K562 (cell line): Measurements from ENCODE around the gene KLK6. TPM values are rescaled to one million over a fixed set of nuclear protein-coding genes. Genes with fewer than 3 reads are reported as not detected.

ENCODE experiments used
- ATAC-seq: fragments of 200-7000 bp; cut with Tn5 transposase; 3 replicates; pipeline ENCODE4 v1.9.1; 2020; ENCODE audit warnings: moderate library complexity
- BruUV-seq: library from RNA; stranded (reverse); fragments of 400-500 nt; replicated peaks from 2 replicates; lab custom pipeline; 2021; lab: Mats Ljungman, UMichigan
- CTCF ChIA-PET: fragments of 300-600 bp; formaldehyde crosslinking; extraction: SDS; loops from one replicate; lab custom pipeline; 2021; ENCODE audit warnings: low intra/inter-chr PET ratio; lab: Yijun Ruan, JAX
- POLR2A ChIA-PET: fragments of 300-600, 350-650 bp; sonication (Branson Sonifier 250); formaldehyde crosslinking; extraction: SDS; loops from one replicate; lab custom pipeline; 2021; ENCODE audit warnings: antibody characterized with exemption, inconsistent platforms; lab: Yijun Ruan, JAX
- DNase-seq, 4 experiments: peaks; one replicate each; pipeline versions ENCODE4 v3.0.0 to v3.0.0-alpha.2; 2011 to 2018; ENCODE audit warnings: low spot score in 3 of 4, mixed read lengths in 3 of 4; ENCODE audit errors: extremely low read depth in 1 of 4
- FAIRE-seq: peaks from 2 replicates; lab custom pipeline; 2011; peaks lifted over from hg19 to GRCh38; lab: Jason Lieb, UNC
- H2AFZ ChIP-seq: 2 replicates; pipeline ENCODE4 v1.6.0; 2011; ENCODE audit warnings: low read depth, low read length, control low read depth, inconsistent platforms
- H3K27ac ChIP-seq: fragments of 200-600 bp; 3 replicates; pipeline ENCODE4 v1.8.0; 2011; ENCODE audit warnings: low read depth, mild to moderate bottlenecking, control low read depth, inconsistent platforms, low read length, moderate library complexity, mixed read lengths; ENCODE audit errors: extremely low read depth
- H3K27me3 ChIP-seq, 2 experiments: fragments of 300-600 bp in 1 of 2; 2 replicates in 1 of 2; 3 replicates in 1 of 2; pipeline versions ENCODE4 v1.6.0 to v1.8.0; 2011; ENCODE audit warnings: inconsistent platforms in 2 of 2, low read length in 2 of 2, mild to moderate bottlenecking in 1 of 2, mixed read lengths in 1 of 2, moderate library complexity in 1 of 2; ENCODE audit not compliant: control insufficient read depth in 2 of 2, insufficient read depth in 2 of 2
- H3K36me3 ChIP-seq: fragments of 300-600 bp; 3 replicates; pipeline ENCODE4 v1.8.0; 2011; ENCODE audit warnings: mild to moderate bottlenecking, low read length, inconsistent platforms; ENCODE audit not compliant: control insufficient read depth, insufficient read depth
- H3K4me1 ChIP-seq, 2 experiments: fragments of 200-600 bp in 1 of 2; replicated peaks in 1 of 2; 2 replicates in 1 of 2; 3 replicates in 1 of 2; pipeline versions ENCODE4 v1.5.1 to v1.8.0; 2011; ENCODE audit warnings: inconsistent platforms in 2 of 2, low read length in 2 of 2, mild to moderate bottlenecking in 1 of 2, mixed read lengths in 1 of 2, moderate library complexity in 1 of 2; ENCODE audit not compliant: control insufficient read depth in 2 of 2, insufficient read depth in 2 of 2
- H3K4me2 ChIP-seq: 2 replicates; pipeline ENCODE4 v1.6.1; 2011; ENCODE audit warnings: low read length, control low read depth, inconsistent platforms, mixed read lengths; ENCODE audit not compliant: insufficient read depth
- H3K4me3 ChIP-seq: fragments of 200-600 bp; sonication (generic), shearing (Covaris generic); 2 replicates; pipeline ENCODE4 v1.5.1; 2016; ENCODE audit warnings: control low read depth, inconsistent platforms
- H3K79me2 ChIP-seq: fragments of 200-600 bp; 3 replicates; pipeline ENCODE4 v1.8.0; 2011; ENCODE audit warnings: low read length, inconsistent platforms; ENCODE audit not compliant: control insufficient read depth, insufficient read depth
- H3K9ac ChIP-seq, 2 experiments: 2 replicates each; pipeline versions ENCODE4 v1.6.0 to v1.6.1; 2011; ENCODE audit warnings: low read depth in 2 of 2, low read length in 2 of 2, control low read depth in 1 of 2, inconsistent platforms in 1 of 2, mild to moderate bottlenecking in 1 of 2, mixed read lengths in 1 of 2; ENCODE audit not compliant: insufficient read depth in 1 of 2
- H3K9me1 ChIP-seq: one replicate; pipeline ENCODE4 v1.6.0; 2011; ENCODE audit warnings: inconsistent platforms, mild to moderate bottlenecking, low read length, moderate library complexity; ENCODE audit not compliant: control insufficient read depth, insufficient read depth
- H3K9me3 ChIP-seq: replicated peaks from 2 replicates; pipeline ENCODE4 v1.5.1; 2011; ENCODE audit warnings: low read depth, low read length, inconsistent platforms; ENCODE audit not compliant: control insufficient read depth, insufficient read depth
- H4K20me1 ChIP-seq: replicated peaks from 2 replicates; pipeline ENCODE4 v1.6.1; 2011; ENCODE audit warnings: low read length, inconsistent platforms, mixed read lengths; ENCODE audit not compliant: control insufficient read depth, insufficient read depth
- ASH1L ChIP-seq: fragments of 450-650 bp; IDR thresholded peaks from 2 replicates; pipeline ENCODE4 v1.6.1; 2018; ENCODE audit warnings: borderline replicate concordance, mild to moderate bottlenecking, low read depth; ENCODE audit not compliant: partially characterized antibody
- ATF6 ChIP-seq: sonication (generic); formaldehyde crosslinking; IDR thresholded peaks from 2 replicates; pipeline ENCODE4 v1.4.0; 2020; ENCODE audit warnings: mild to moderate bottlenecking, missing genetic modification reagents
- XRCC5 ChIP-seq: fragments of 200-400 bp; formaldehyde crosslinking; IDR thresholded peaks from 2 replicates; pipeline ENCODE4 v1.6.1; 2017; ENCODE audit warnings: low read depth, mild to moderate bottlenecking, low read length
- ZNF263 ChIP-seq: sonication (generic); formaldehyde crosslinking; IDR thresholded peaks from 2 replicates; pipeline ENCODE4 v1.8.0; 2022; ENCODE audit warnings: mild to moderate bottlenecking, missing genetic modification reagents, borderline replicate concordance
- ZNF584 ChIP-seq: fragments of 200-800 bp; sonication (Bioruptor generic); IDR thresholded peaks from 2 replicates; pipeline ENCODE4 v1.6.1; 2016; ENCODE audit warnings: low read depth, mild to moderate bottlenecking, missing genetic modification characterization, missing compliant biosample characterization
- WGBS: fragments of 100-300 bp; shearing (Covaris generic); methylation state at CpG from one replicate; pipeline ENCODE4 v1.1.6; 2016; ENCODE audit warnings: low coverage, mixed read lengths; ENCODE audit not compliant: insufficient coverage; ENCODE audit errors: missing lambda C conversion rate; 5-methylcytosine and 5-hydroxymethylcytosine counted together
- in situ Hi-C: fragments of 300-500 bp; cut with MboI; formaldehyde crosslinking; loops from 4 replicates; pipeline ENCODE4 v1.15.0; 2018; ENCODE audit warnings: inconsistent platforms, mixed read lengths
- intact Hi-C: fragments of 100-400 bp; cut with micrococcal nuclease; formaldehyde crosslinking; loops from 2 replicates; pipeline ENCODE4 v1.14.2; 2022
- polyA plus RNA-seq, 8 experiments: library from polyadenylated mRNA; depleted of rRNA in 4 of 8; stranded (reverse) in 5 of 8; unstranded in 3 of 8; fragments of >200 nt; fragmentation: Nextera tagmentation in 2 of 8; fragmentation: Illumina TruSeq in 1 of 8; extraction: Ambion mirVana in 2 of 8; extraction: Trizol in 1 of 8; gene quantifications; 2 replicates each; pipeline versions ENCODE4 v1.2.1 to v1.2.3, GENCODE V29; 2011 to 2014; ENCODE audit warnings: inconsistent platforms in 1 of 8, missing spikeins in 1 of 8
- total RNA-seq, 7 experiments: library from RNA; depleted of rRNA in 6 of 7; stranded (reverse); fragments of >200 nt in 6 of 7; fragmentation: Illumina TruSeq in 2 of 7; extraction: Trizol in 2 of 7; gene quantifications; 2 replicates each; pipeline versions ENCODE4 v1.2.1 to v1.2.3, GENCODE V29; 2011 to 2021; ENCODE audit warnings: low replicate concordance in 1 of 7

Gene KLK6
- total and polyA plus RNA-seq, 9 of the 15 experiments (the other 6 are each of a cell fraction or from before 2014, with no cell fraction given) = not detected

DNA sequence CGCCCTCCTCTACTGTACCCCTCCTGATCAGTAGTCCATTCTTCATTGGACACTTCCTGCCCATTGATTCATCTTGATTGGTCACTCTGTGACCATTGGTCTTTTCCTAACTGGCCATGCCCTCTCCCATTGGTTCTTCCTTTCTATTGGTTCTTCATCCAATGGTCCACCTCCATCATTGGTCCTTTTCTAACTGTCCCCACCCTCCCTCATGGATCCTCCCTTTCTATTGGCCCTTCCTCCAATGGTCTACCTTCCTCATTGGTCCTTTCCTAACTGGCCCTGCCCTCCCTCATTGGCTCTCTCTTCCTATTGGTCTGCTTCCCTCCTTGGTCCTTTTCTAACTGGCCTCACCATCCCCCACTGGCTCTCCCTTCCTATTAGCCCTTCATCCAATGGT is 7.1 kb downstream of the KLK6 start (continued):
- no peak for TF ChIP-seq XRCC5
- peak; percentile 82 for TF ChIP-seq ASH1L
- TF ChIP-seq ZNF584 (CRISPR knock-in tag) = no peak

- no peak overlapping the region for H3K4me3 ChIP-seq
- H3K27me3 ChIP-seq = peaks cover 4 to 29% of the 10 kb centered on the region in 2 experiments; a peak in 4 of 5 replicates
- no peak overlapping the region for H3K27ac ChIP-seq
- ATAC-seq (no peak), DNase-seq (no peak), FAIRE-seq (no peak)
- H3K9me3 ChIP-seq = no peaks in the 10 kb centered on the region
- H3K4me1 ChIP-seq = no peaks in the 10 kb centered on the region
- 0% methylated on average over 6 of the region's 9 CpGs for WGBS
- peak; percentile 94 for TF ChIP-seq ZNF263 (CRISPR knock-in tag)
- no peak for TF ChIP-seq ATF6
- H3K4me2 ChIP-seq = no peak overlapping the region
- in situ Hi-C loops = no loop called here
- no peak overlapping the region for H3K9ac ChIP-seq
- H3K36me3 ChIP-seq = no peaks in the 10 kb centered on the region
- no peaks in the 10 kb centered on the region for H3K79me2 ChIP-seq
- no TSS peak for BruUV-seq
- intact Hi-C loops = no loop called here
- H3K9me1 ChIP-seq = no peaks in the 10 kb centered on the region
- H4K20me1 ChIP-seq = no peaks in the 10 kb centered on the region
- no peak overlapping the region for H2AFZ ChIP-seq
- CTCF ChIA-PET = no interaction called here
- POLR2A ChIA-PET = no interaction called here
These were observed 9.5 kb downstream of the KLK6 start for GRCh38 chr19:50959731-50960500.
